WTC11 (cell line): ENCODE measurements around the gene PSD2. TPM values are rescaled to one million over a fixed set of nuclear protein-coding genes. Genes with fewer than 3 reads are reported as not detected.

Experiments used
- ATAC-seq: fragments of 200-7000 bp; cut with Tn5 transposase; 2 replicates; pipeline ENCODE4 v1.10.0; 2021; ENCODE audit warnings: mild to moderate bottlenecking, moderate library complexity
- CTCF ChIA-PET: fragments of 300-600 bp; sonication (Branson Sonifier 250); formaldehyde crosslinking; loops from one replicate; lab custom pipeline; 2021; ENCODE audit warnings: antibody characterized with exemption; lab: Charles Lee
- POLR2A ChIA-PET: fragments of 350-600 bp; sonication (Branson Sonifier 250); formaldehyde crosslinking; loops from one replicate; lab custom pipeline; 2021; ENCODE audit warnings: antibody characterized with exemption; lab: Charles Lee
- DNase-seq: peaks from one replicate; pipeline ENCODE4 v3.0.0; 2021; ENCODE audit warnings: low spot score
- H3K27ac Mint-ChIP-seq: 2 replicates; pipeline ENCODE4 v1.8.0; 2021; ENCODE audit warnings: mixed read lengths
- H3K27me3 Mint-ChIP-seq: 2 replicates; pipeline ENCODE4 v1.8.0; 2021; ENCODE audit warnings: low read depth, mild to moderate bottlenecking, moderate library complexity, mixed read lengths
- H3K36me3 Mint-ChIP-seq: 2 replicates; pipeline ENCODE4 v1.8.0; 2021; ENCODE audit warnings: mixed read lengths
- H3K4me1 Mint-ChIP-seq: 2 replicates; pipeline ENCODE4 v1.8.0; 2022; ENCODE audit warnings: mixed read lengths
- H3K4me3 Mint-ChIP-seq: 2 replicates; pipeline ENCODE4 v1.8.0; 2021; ENCODE audit warnings: mild to moderate bottlenecking, moderate library complexity, mixed read lengths
- H3K9me3 Mint-ChIP-seq: 2 replicates; pipeline ENCODE4 v1.8.0; 2021; ENCODE audit warnings: mixed read lengths
- ATF2 ChIP-seq: sonication (generic); formaldehyde crosslinking; IDR thresholded peaks from 2 replicates; pipeline ENCODE4 v1.8.1; 2022; ENCODE audit warnings: low read depth, missing genetic modification reagents, borderline replicate concordance
- CBFB ChIP-seq: sonication (generic); formaldehyde crosslinking; IDR thresholded peaks from 2 replicates; pipeline ENCODE4 v1.8.1; 2022; ENCODE audit warnings: mild to moderate bottlenecking, low read depth, missing genetic modification reagents
- CDX4 ChIP-seq: fragments of 250-450 bp; sonication (Bioruptor Pico); IDR thresholded peaks from 2 replicates; pipeline ENCODE4 v1.9.0; 2021; ENCODE audit warnings: moderate library complexity, mild to moderate bottlenecking, inconsistent platforms, borderline replicate concordance
- E2F5 ChIP-seq: sonication (generic); formaldehyde crosslinking; IDR thresholded peaks from 2 replicates; pipeline ENCODE4 v1.8.1; 2022; ENCODE audit warnings: mild to moderate bottlenecking, moderate library complexity, missing genetic modification reagents
- FOXK1 ChIP-seq: sonication (generic); formaldehyde crosslinking; IDR thresholded peaks from 2 replicates; pipeline ENCODE4 v1.8.0; 2022; ENCODE audit warnings: mild to moderate bottlenecking, moderate library complexity, missing genetic modification reagents
- GTF2I ChIP-seq: fragments of 250-450 bp; sonication (Bioruptor Pico); conservative IDR thresholded peaks from 2 replicates; pipeline ENCODE4 v1.4.0; 2021; ENCODE audit warnings: mild to moderate bottlenecking
- PRDM15 ChIP-seq: sonication (generic); formaldehyde crosslinking; IDR thresholded peaks from 2 replicates; pipeline ENCODE4 v1.8.0; 2022; ENCODE audit warnings: missing genetic modification reagents
- SMAD4 ChIP-seq: sonication (generic); formaldehyde crosslinking; IDR thresholded peaks from 2 replicates; pipeline ENCODE4 v1.8.0; 2022; ENCODE audit warnings: mild to moderate bottlenecking, missing genetic modification reagents
- SP1 ChIP-seq: sonication (generic); formaldehyde crosslinking; conservative IDR thresholded peaks from 2 replicates; pipeline ENCODE4 v1.8.1; 2022; ENCODE audit warnings: missing genetic modification reagents
- TEAD4 ChIP-seq: sonication (generic); formaldehyde crosslinking; IDR thresholded peaks from 2 replicates; pipeline ENCODE4 v1.8.0; 2022; ENCODE audit warnings: mild to moderate bottlenecking, missing genetic modification reagents
- USF1 ChIP-seq: sonication (generic); formaldehyde crosslinking; IDR thresholded peaks from 2 replicates; pipeline ENCODE4 v1.8.0; 2022; ENCODE audit warnings: mild to moderate bottlenecking, missing genetic modification reagents
- USF2 ChIP-seq: sonication (generic); formaldehyde crosslinking; IDR thresholded peaks from 2 replicates; pipeline ENCODE4 v1.8.1; 2023; ENCODE audit warnings: mild to moderate bottlenecking, missing genetic modification reagents, moderate library complexity
- ZNF317 ChIP-seq: sonication (generic); formaldehyde crosslinking; IDR thresholded peaks from 2 replicates; pipeline ENCODE4 v1.8.1; 2023; ENCODE audit warnings: low read depth, mild to moderate bottlenecking, moderate library complexity, missing genetic modification reagents, borderline replicate concordance
- ZNF532 ChIP-seq: fragments of 250-450 bp; sonication (Bioruptor Pico); IDR thresholded peaks from 2 replicates; pipeline ENCODE4 v1.9.0; 2021; ENCODE audit warnings: mild to moderate bottlenecking, borderline replicate concordance
- total RNA-seq: library from RNA; stranded (reverse); gene quantifications from 3 replicates; pipeline ENCODE4 v1.2.3, GENCODE V29; 2021

The PSD2 gene
- total RNA-seq, 1 experiment from 2014 or later: 0.57 TPM

GRCh38 chr5:139875957-139876356 is 80.3 kb downstream of the PSD2 start:
- DNase-seq (no peak), ATAC-seq (no peak)
- CTCF ChIA-PET: interaction anchor here (1.6 to 3.2 kb wide), 2 partner anchors 88 to 93 kb away, joined by 8 to 33 read pairs; no protein-coding TSS in a partner anchor
- peaks cover 9% of the 10 kb centered on the region for H3K9me3 Mint-ChIP-seq
- H3K36me3 Mint-ChIP-seq: 0 out of 2 replicates have a peak, but pooled peaks cover 2% of the 10 kb centered on the region
- POLR2A ChIA-PET: no interaction called here
- TF ChIP-seq CDX4 (CRISPR knock-in tag) (no peak), GTF2I (CRISPR knock-in tag) (no peak), E2F5 (CRISPR knock-in tag) (no peak), ZNF532 (CRISPR knock-in tag) (no peak), ZNF317 (CRISPR knock-in tag) (no peak), SMAD4 (CRISPR knock-in tag) (no peak)
- H3K4me1 Mint-ChIP-seq: peaks cover 25% of the 10 kb centered on the region
- H3K27ac Mint-ChIP-seq: no peak overlapping the region
- no peaks in the 10 kb centered on the region; the same call in 1 of the 2 replicates for H3K27me3 Mint-ChIP-seq
- no peak overlapping the region for H3K4me3 Mint-ChIP-seq

- POLR2A ChIA-PET: no interaction called here
- Mint-ChIP-seq H3K4me3 (no peak overlapping the region), H3K27ac (no peak overlapping the region), H3K27me3 (no peaks in the 10 kb centered on the region; the same call in 1 of the 2 replicates), H3K36me3 (0 out of 2 replicates have a peak, but pooled peaks cover 2% of the 10 kb centered on the region), H3K4me1 (peaks cover 29% of the 10 kb centered on the region), H3K9me3 (peaks cover 9% of the 10 kb centered on the region)
- no peak for ATAC-seq
- no peak for DNase-seq
- TF ChIP-seq TEAD4 (no peak), SP1 (CRISPR knock-in tag) (no peak), FOXK1 (CRISPR knock-in tag) (no peak), CBFB (no peak), PRDM15 (CRISPR knock-in tag) (no peak)
- TF ChIP-seq, all 79 proteins: peak for 0
- CTCF ChIA-PET: interaction anchor here (1.1 to 3.2 kb wide), 5 partner anchors 14 to 277 kb away, joined by 3 to 33 read pairs (median 7); no protein-coding TSS in a partner anchor
Observed at GRCh38 chr5:139877129-139877597, 81.6 kb downstream of the PSD2 start.

- DNase-seq: no peak
- H3K4me1 Mint-ChIP-seq: peaks cover 24% of the 10 kb centered on the region
- ATAC-seq: no peak
- H3K9me3 Mint-ChIP-seq: peaks cover 9% of the 10 kb centered on the region
- no peak overlapping the region for H3K27ac Mint-ChIP-seq
- TF ChIP-seq USF1 (CRISPR knock-in tag) (peak; percentile 65), ATF2 (CRISPR knock-in tag) (no peak), USF2 (peak; percentile 72)
- TF ChIP-seq, all 79 proteins: peak for 2
- POLR2A ChIA-PET: no interaction called here
- H3K27me3 Mint-ChIP-seq: no peaks in the 10 kb centered on the region; the same call in 1 of the 2 replicates
- 0 out of 2 replicates have a peak, but pooled peaks cover 2% of the 10 kb centered on the region for H3K36me3 Mint-ChIP-seq
- CTCF ChIA-PET: interaction anchor here (3.2 kb wide), 1 partner anchor 91 kb away, joined by 33 read pairs; no protein-coding TSS in a partner anchor
- no peak overlapping the region for H3K4me3 Mint-ChIP-seq
Observed at GRCh38 chr5:139878093-139878492, 82.5 kb downstream of the PSD2 start.
